ENCODE data around the gene SSR1. TPM values are rescaled to one million over a fixed set of nuclear protein-coding genes. Genes with fewer than 3 reads are reported as not detected.

SSR1 gene
- total and polyA plus RNA-seq, 2 of the 13 experiments (the other 11 are each of a cell fraction or from before 2014, with no cell fraction given): 203 to 243 TPM

- 96% methylated on average over 2 of the region's 2 CpGs for WGBS (ENCODE audit: low lambda C conversion rate)
- in situ Hi-C loops (cut with HindIII; ENCODE audit: extremely low pct_ligation_motif_present, low pct_unique_long_range_greater_than_20kb) (no loop called here), intact Hi-C loops (cut with micrococcal nuclease; ENCODE audit: unreplicated experiment) (no loop called here)
- BruUV-seq (replicated peaks): no TSS peak
- FAIRE-seq (no peak), ATAC-seq (no peak), DNase-seq (ENCODE audit: low spot score) (no peak)
- POLR2A ChIA-PET: interaction anchor here (0.9 kb wide), 1 partner anchor 10 kb away, joined by 3 read pairs; no protein-coding TSS in a partner anchor
- H3K4me3 ChIP-seq (replicated peaks in 1 of 3; ENCODE audit: insufficient read depth in 1 of 3, low read depth in 2 of 3, low read length in 3 of 3): no peak overlapping the region
- H3K4me2 ChIP-seq (ENCODE audit: low read depth, low read length): no peak overlapping the region
- H3K27me3 ChIP-seq (ENCODE audit: control insufficient read depth in 1 of 2, insufficient read depth in 2 of 2, low read length in 2 of 2): no peaks in the 10 kb centered on the region
- no peaks in the 10 kb centered on the region for H3K9me3 ChIP-seq (ENCODE audit: low read length)
- H3K36me3 ChIP-seq (replicated peaks in 1 of 2; ENCODE audit: control insufficient read depth in 1 of 2, insufficient read depth in 2 of 2, low read length in 2 of 2): peaks cover 48 to 68% of the 10 kb centered on the region in 2 experiments
- H2AFZ ChIP-seq (ENCODE audit: low read length): no peak overlapping the region
- no peaks in the 10 kb centered on the region for H4K20me1 ChIP-seq (ENCODE audit: insufficient read depth, low read length)
- H3K27ac ChIP-seq (ENCODE audit: extremely low read length, insufficient read depth, low read length): no peak overlapping the region
- no peaks in the 10 kb centered on the region for H3K4me1 ChIP-seq (ENCODE audit: insufficient read depth, low read length)
- no peak overlapping the region for H3K9ac ChIP-seq (ENCODE audit: insufficient read depth, low read depth, low read length)
- H3K79me2 ChIP-seq (ENCODE audit: insufficient read depth, low read length): no peaks in the 10 kb centered on the region
- CTCF ChIA-PET (ENCODE audit: low intra/inter-chr PET ratio, low total read pairs): no interaction called here
- no peak for TF ChIP-seq LBX2 (CRISPR knock-in tag; IDR thresholded peaks at IDR 0.05; ENCODE audit: borderline replicate concordance)
- TF ChIP-seq HDAC1 (CRISPR knock-in tag; IDR thresholded peaks at IDR 0.05): no peak
- no peak for TF ChIP-seq ZNF749 (CRISPR knock-in tag; IDR thresholded peaks at IDR 0.05; ENCODE audit: borderline replicate concordance)
- no peak for TF ChIP-seq PRPF4 (IDR thresholded peaks at IDR 0.05; ENCODE audit: low read depth, low read length, poor library complexity, severe bottlenecking)
- no peak for TF ChIP-seq EEA1 (CRISPR knock-in tag; IDR thresholded peaks at IDR 0.05; ENCODE audit: borderline replicate concordance)
- no peak for TF ChIP-seq ZNF101 (CRISPR knock-in tag; IDR thresholded peaks at IDR 0.05; ENCODE audit: borderline replicate concordance, low read depth)
- TF ChIP-seq ZNF678 (CRISPR knock-in tag; IDR thresholded peaks at IDR 0.05): no peak
- no peak for TF ChIP-seq ZFP82 (CRISPR knock-in tag; IDR thresholded peaks at IDR 0.05; ENCODE audit: borderline replicate concordance)
- TF ChIP-seq ZNF614 (CRISPR knock-in tag; IDR thresholded peaks at IDR 0.05; ENCODE audit: borderline replicate concordance): no peak
- no peak for TF ChIP-seq NR0B2 (CRISPR knock-in tag; IDR thresholded peaks at IDR 0.05)
- TF ChIP-seq ZNF563 (CRISPR knock-in tag; IDR thresholded peaks at IDR 0.05): no peak
- TF ChIP-seq CEBPB (IDR thresholded peaks at IDR 0.05; ENCODE audit: borderline replicate concordance, low read depth, low read length): no peak
- no peak for TF ChIP-seq ZNF670 (CRISPR knock-in tag; IDR thresholded peaks at IDR 0.05; ENCODE audit: borderline replicate concordance)
- TF ChIP-seq CHCHD3 (CRISPR knock-in tag; IDR thresholded peaks at IDR 0.05): no peak
- no peak for TF ChIP-seq ZBTB40 (IDR thresholded peaks at IDR 0.05)
- TF ChIP-seq ZBTB40 (CRISPR knock-in tag; IDR thresholded peaks at IDR 0.05): no peak
Measured at GRCh38 chr6:7249391-7249790, 63.6 kb downstream of the SSR1 start.
